NB4 (cell line): Measurements from ENCODE around the gene HSPB6.

Experiments used
- CTCF ChIP-seq: IDR thresholded peaks from one replicate; pipeline ENCODE4 v1.5.1; 2012; ENCODE audit warnings: low read depth, low read length
- MYC ChIP-seq: IDR thresholded peaks from 2 replicates; pipeline ENCODE4 v1.6.1; 2011; ENCODE audit warnings: low read depth, low read length
- POLR2A ChIP-seq: IDR thresholded peaks from 2 replicates; pipeline ENCODE4 v1.6.1; 2011; ENCODE audit warnings: mild to moderate bottlenecking; ENCODE audit not compliant: insufficient read length; ENCODE audit errors: extremely low read depth

GRCh38 chr19:35786299-35787160 lies 29.7 kb upstream of the HSPB6 start:
- TF ChIP-seq CTCF (no peak), MYC (no peak), POLR2A (no peak)
